AG20443 (cell line): ENCODE measurements around the gene SLU7.
A peak's percentile ranks its signal among the peaks of the same experiment; 100 is the strongest.

Source experiments
- DNase-seq: peaks from one replicate; pipeline ENCODE4 v3.0.0; 2012; ENCODE audit warnings: low spot score, mixed read lengths

Gene SLU7

GRCh38 chr5:160418561-160419457, at the start of gene SLU7:
Gene SLU7, minus strand, starts transcription at chr5:160419081. Its CDS starts 3,787 bp downstream, at chr5:160415294.
- peak; percentile 98 for DNase-seq

- no peak for DNase-seq
These were observed 49.6 kb upstream of the SLU7 start for GRCh38 chr5:160468363-160468975.

GRCh38 chr5:160467555-160468362, 48.9 kb upstream of the SLU7 start:
- peak; percentile 70 for DNase-seq

- no peak for DNase-seq
These were observed 48.1 kb upstream of the SLU7 start for GRCh38 chr5:160466889-160467554.

- no peak for DNase-seq
These were observed 47.2 kb upstream of the SLU7 start for GRCh38 chr5:160466116-160466515.

- DNase-seq, result no peak
These were observed 45.6 kb upstream of the SLU7 start for GRCh38 chr5:160464466-160464797.

- DNase-seq, result peak; percentile 39
These were observed 45.0 kb upstream of the SLU7 start for GRCh38 chr5:160463740-160464465.

GRCh38 chr5:160463227-160463626, 44.3 kb upstream of the SLU7 start:
- no peak for DNase-seq

- DNase-seq, result no peak
These were observed 43.3 kb upstream of the SLU7 start for GRCh38 chr5:160462167-160462566.

GRCh38 chr5:160461378-160461777, 42.5 kb upstream of the SLU7 start:
- DNase-seq, result no peak

- DNase-seq, result peak; percentile 40
These were observed 41.6 kb upstream of the SLU7 start for GRCh38 chr5:160460377-160461049.

- DNase-seq, result no peak
These were observed 40.2 kb upstream of the SLU7 start for GRCh38 chr5:160458806-160459800.

- no peak for DNase-seq
These were observed 38.4 kb upstream of the SLU7 start for GRCh38 chr5:160457252-160457651.

- no peak for DNase-seq
These were observed 37.7 kb upstream of the SLU7 start for GRCh38 chr5:160456480-160457177.

- DNase-seq, result no peak
These were observed 36.7 kb upstream of the SLU7 start for GRCh38 chr5:160455600-160455999.

- no peak for DNase-seq
These were observed 34.9 kb upstream of the SLU7 start for GRCh38 chr5:160453751-160454150.

GRCh38 chr5:160452795-160453194, 33.9 kb upstream of the SLU7 start:
- DNase-seq, result no peak

GRCh38 chr5:160452036-160452435, 33.2 kb upstream of the SLU7 start:
- DNase-seq, result no peak

- DNase-seq, result no peak
These were observed 32.4 kb upstream of the SLU7 start for GRCh38 chr5:160451281-160451680.
